Right forelimb (tissue), 1 donor: ENCODE results near the gene PPP4R2.
"Not testable (repeated sequence)": the region's sequence is repeated elsewhere in the genome, so short reads cannot be mapped to it uniquely, and the experiment has no call there.

Experiments used
- DNase-seq: peaks from one replicate; pipeline ENCODE4 v3.0.0-alpha.2; 2018

PPP4R2 gene

DNA sequence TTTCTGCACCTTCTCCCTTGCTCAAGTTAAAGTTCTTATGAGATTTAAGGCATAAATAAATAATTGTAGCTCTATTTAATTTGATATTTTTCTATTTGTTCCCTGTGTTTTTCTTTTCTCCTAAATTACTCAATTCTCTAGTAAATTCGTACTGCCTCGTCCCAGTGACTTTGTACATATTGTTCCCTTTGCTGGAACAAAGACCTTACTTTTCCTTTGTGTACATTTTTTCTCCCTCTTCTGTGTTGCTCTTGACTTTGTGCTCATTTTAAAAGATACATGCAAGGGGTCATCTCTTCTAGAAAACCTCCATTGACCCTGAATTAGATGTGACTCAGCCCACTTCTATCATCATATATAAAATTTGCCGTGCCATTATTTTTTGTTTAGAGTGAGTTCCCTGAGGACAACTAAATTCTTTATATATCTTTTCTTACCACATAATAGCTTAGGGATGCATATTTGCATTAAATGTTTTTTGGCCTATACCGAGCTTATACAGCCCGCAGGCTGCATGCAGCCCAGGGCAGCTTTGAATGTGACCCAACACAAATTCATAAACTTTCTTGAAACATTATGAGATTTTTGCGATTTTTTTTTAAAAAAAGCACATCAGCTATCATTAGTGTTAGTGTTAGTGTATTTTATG, 29.6 kb downstream of the PPP4R2 start:
- no peak for DNase-seq

DNA sequence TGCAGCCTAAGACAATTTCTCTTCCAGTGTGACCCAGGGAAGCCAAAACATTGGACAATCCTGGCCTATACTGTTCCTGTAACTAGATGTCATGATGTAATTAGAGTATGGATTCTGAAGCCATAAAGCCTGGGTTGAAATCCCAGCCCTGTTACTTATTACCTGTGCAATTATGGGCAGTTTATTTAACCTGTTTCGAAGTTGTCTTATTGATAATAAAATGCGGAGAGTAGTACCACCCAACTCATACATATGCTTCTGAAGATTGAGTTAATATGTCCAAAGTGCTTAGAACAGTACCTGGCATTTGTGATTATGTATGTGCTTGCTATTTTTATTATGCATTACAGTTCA, 30.1 kb downstream of the PPP4R2 start:
- DNase-seq, result no peak

DNA sequence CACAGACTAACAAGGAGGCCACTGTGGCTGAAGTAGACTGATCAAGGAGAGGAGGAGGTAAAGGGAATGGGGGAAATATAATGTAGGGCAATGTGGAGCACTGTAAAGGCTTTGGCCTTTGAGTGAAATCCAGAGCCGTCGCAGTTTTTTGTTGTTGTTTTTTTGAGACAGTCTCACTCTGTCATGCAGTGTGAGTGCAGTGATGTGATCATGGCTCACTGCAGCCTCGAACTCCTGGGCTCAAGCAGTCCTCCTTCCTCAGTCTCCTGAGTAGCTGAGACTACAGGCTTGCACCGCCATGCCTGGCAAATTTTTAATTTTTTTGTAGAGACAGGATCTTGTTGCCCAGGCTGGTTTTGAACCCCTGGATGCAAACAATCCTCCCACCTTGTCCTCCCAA, 32.2 kb downstream of the PPP4R2 start:
- DNase-seq, result no peak

DNA sequence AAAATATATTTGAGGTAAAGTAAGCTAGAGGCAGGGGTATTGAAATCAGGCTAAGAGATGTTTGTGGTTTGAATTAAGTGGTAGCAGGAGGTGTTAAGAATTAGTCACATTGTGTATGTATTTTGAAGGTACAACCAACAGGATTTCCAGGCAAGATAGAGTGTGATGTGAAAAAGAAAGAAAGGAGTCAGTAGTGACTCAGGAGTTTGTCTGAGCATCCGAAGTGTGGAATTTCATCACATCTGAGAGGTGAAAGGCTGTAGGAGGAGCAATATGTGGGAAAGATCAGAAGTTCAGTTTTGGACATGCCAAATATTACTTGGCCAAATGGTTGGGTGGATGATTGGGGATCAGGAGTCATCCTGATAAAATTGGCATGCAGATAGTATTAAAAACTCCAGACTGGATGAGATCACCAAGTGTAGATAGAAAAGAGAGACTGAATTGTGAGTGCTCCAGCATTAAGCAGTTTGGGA, 32.7 kb downstream of the PPP4R2 start:
- DNase-seq, result no peak

- DNase-seq, result no peak
Observed at GRCh38 chr3:73030073-73030597, 33.5 kb downstream of the PPP4R2 start.

- DNase-seq, result no peak
Observed at GRCh38 chr3:73031573-73032103, 35.0 kb downstream of the PPP4R2 start.

- no peak for DNase-seq
Observed at GRCh38 chr3:73036694-73037591, 40.3 kb downstream of the PPP4R2 start.

DNA sequence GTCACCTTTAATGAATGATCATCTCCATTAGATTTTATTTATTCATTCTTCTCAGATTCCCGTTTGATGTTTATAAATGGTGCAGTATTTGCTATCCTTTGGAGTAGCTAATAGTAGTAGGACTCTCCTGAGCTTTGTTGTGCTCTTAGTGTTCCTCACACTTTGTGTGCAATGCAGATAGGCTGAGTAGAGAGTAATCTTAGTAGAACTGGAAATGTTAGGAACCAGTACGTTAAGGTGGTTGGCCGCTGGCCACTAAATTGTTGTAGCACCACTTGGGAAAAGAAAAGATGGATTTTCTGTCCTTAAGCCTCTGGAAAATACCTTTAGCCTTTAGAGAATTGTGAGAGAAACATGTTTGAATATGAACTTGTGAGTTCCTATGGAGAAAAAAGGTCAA, 44.9 kb downstream of the PPP4R2 start:
- no peak for DNase-seq

DNA sequence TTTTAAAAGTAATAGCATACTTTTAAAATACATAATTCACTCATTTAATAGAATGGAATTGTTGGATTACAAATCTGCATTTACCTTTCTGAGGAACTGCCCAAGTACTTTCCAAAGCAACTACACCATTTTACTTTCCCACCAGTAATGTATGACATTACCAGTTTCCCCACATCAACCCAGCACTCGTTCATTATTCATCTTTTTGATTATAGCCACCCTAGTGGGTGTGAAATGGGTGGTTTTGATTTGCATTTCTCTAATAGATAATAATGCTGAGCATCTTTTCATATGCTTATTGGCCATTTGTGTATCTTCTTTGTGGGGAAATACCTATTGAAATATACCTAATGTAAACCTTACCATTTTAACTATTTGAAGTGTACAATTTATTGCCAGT, 46.8 kb downstream of the PPP4R2 start:
- no peak for DNase-seq

DNA sequence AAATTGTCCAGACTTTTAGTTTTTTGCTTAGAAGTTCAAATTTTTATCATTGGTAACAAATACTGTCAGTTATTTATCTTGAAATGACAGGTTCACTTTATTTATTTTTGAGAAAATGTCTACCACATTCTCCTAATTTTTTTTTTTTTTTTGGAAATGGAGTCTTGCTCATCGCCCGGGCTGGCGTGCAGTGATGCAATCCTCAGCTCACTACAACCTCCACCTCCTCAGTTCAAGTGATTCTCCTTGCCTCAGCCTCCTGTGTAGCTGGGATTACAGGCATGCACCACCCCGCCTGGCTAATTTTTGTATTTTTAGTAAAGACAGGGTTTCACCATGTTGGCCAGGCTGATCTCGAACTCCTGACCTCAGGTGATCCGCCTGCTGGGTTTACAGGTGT, 48.8 kb downstream of the PPP4R2 start:
- DNase-seq, result no peak

DNA sequence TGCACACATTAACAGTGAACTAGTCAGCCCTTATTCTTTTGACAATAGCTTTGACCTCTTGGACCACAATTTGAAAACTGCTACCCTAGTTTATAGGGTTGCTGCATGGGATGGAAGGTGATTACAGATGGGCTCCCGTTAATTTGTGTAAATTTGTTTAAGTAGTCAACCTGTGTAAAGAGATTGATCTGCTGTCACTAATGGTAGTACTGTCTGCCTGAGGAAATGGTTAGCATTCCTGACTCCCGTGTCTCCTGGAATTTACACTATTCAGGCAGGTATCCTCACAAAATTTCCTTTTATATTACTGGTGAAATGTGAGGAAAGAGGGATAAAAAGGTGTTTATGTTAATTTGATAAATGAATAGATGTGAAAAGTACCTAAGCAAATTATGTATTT, 49.6 kb downstream of the PPP4R2 start:
- DNase-seq, result no peak

- no peak for DNase-seq
Observed at GRCh38 chr3:73049319-73049718, 52.7 kb downstream of the PPP4R2 start.

DNA sequence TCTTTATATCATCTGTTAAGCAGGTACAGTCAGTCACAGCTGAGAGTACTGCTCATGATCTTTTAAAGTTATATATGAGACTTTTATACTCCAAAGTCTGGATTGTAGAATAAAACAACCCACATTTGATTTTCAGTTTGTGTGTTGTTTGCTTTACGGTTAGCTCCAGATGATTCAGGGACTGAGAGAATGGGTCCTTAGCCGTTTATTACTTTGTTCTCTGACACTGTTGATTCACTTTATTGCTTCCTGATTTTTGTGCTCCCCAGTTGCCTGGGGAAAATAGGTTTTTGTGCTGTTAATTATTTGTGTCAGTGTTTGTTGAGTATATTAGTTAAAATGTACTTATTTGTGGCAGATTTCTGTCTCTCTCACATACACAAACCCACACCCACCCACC, 56.2 kb downstream of the PPP4R2 start:
- DNase-seq, result no peak

GRCh38 chr3:73055583-73055982, 59.0 kb downstream of the PPP4R2 start:
- no peak for DNase-seq

GRCh38 chr3:73056014-73056844, 59.6 kb downstream of the PPP4R2 start:
- DNase-seq, result no peak

DNA sequence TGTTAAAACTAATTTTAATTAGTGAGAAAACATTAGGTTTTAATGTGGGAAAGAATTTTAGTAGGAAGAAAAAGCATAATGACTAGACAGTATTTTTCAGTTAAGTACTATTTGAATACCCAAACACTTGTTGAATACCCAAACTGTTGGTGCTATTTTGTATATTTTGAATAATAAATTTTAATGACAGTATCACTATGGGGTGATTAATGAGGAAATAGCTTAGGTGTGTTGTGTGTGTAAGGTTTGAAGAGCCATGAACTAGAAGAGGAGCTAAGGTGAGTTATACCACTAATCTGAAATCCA, 60.2 kb downstream of the PPP4R2 start:
- no peak for DNase-seq

- no peak for DNase-seq
Observed at GRCh38 chr3:73060302-73060723, 63.7 kb downstream of the PPP4R2 start.

DNA sequence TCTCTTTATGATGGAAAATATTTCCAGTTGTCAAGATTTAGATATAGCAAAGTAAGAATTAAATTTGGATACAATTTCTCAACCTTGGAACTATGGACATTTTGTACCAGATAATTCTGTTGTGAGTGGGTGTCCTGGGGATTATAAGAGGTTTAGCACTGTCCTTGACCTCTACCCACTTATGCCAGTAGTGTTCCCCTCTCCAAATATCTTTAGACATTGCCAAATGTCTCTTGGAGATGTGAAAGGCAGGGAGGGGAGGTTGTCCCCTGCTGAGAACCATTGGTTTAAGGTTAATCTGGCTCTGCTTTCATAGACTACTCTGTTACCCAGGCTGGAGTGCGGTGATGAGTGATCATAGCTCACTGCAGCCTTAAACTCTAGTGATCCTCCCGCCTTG, 64.8 kb downstream of the PPP4R2 start, which contains the start of gene EBLN2:
Gene EBLN2 (plus strand): TSS at position 244 of the 400 bp plus-strand sequence. CDS start 423 bp downstream, outside the sequence.
- no peak for DNase-seq

GRCh38 chr3:73066243-73066642, 69.6 kb downstream of the PPP4R2 start:
- not testable (repeated sequence) for DNase-seq

- DNase-seq, result no peak
Observed at GRCh38 chr3:73068419-73068818, 71.8 kb downstream of the PPP4R2 start.

DNA sequence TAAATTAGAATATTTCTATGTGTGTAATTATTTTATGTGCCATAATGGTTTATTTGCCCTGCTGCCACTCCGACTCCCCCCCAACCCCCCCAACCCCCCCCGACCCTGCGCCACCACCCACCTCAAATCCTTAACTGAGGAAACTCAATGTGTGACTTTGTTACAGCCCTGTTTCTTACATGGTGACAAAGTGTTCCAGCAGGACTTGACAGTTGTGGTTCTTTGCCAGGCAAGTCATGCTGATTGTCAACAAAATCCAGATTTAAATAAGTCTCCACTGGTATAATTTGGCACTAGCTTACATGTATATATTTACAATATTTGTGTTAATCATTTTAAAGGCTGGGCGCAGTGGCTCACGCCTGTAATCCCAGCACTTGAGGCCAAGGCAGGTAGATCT, 72.6 kb downstream of the PPP4R2 start:
- DNase-seq, result no peak

DNA sequence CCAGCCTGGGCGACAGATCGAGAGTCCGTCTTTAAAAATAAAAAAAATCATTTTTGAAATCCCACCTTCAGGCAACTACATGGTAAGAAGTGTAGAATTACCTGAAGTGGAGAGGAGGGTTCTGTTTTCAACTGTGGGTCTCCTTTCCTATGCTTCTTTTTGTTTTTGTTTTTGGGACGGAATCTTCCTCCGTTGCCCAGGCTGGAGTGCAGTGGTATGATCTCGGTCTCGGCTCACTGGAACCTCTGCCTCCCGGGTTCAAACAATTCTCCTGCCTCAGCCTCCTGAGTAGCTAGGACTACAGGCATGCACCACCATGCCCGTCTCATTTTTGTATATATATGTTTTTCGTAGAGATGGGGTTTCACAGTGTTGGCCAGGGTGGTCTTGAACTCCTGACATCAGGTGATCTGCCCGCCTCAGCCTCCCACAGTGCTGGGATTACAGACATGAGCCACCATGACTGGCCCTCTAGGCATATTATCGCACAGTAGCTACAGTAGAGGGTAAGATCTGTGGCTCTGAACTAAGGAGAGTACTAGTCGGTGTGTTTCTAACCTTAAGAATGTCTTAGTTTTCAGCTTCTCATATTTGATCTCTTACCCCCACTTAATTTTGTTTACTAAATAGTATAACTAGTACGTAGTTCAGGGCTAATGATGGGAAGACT, 73.3 kb downstream of the PPP4R2 start:
- DNase-seq, result no peak
